ENCODE results near the gene LILRB5. TPM values are rescaled to one million over a fixed set of nuclear protein-coding genes. Genes with fewer than 3 reads are reported as not detected.

The LILRB5 gene
- total RNA-seq, 1 experiment from 2014 or later: 0.07 TPM

DNA sequence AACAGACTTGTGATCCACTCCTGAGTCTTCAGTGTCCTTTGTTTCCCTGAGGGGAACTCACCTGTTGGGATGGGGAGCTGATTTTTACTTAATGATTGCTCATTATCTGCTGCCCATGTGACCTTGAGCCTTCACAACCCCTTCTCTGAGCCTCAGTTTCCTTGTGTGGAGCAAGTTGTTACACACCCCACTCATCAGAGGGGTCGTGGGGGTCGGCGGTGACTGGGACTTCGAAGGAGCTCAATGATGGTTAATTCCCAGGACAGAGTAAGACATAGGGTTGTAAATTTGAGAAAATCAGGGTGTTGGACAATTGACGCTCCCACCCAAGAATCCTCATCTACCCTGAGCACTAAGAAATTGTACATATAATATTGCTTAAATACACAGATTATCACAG is 42.4 kb upstream of the LILRB5 start:
- POLR2A ChIA-PET: no interaction called here
- Mint-ChIP-seq H3K27me3 (ENCODE audit: low read depth) (peaks cover 48% of the 10 kb centered on the region), H3K36me3 (no peaks in the 10 kb centered on the region)

DNA sequence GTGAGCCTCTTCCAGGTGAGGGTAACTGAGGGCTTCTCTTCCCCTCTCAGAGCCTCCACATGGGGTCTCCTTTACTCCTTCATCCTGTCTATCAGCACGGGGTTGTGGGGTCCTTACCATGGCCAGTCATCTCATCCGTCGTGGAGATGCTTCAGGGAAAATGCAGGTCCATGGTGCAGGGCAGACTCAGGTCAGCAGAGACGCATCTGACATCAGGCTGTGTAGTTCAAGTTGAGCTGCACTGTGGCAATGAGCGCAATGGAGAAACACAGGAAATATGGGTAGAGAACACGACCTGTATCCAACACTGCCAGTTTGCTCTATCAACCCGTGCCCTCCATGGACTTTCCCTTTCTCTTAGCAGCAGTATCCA is 42.0 kb upstream of the LILRB5 start:
- no peaks in the 10 kb centered on the region for H3K4me1 Mint-ChIP-seq
- POLR2A ChIA-PET: no interaction called here
- H3K9me3 Mint-ChIP-seq: no peaks in the 10 kb centered on the region
- no peak for DNase-seq (ENCODE audit: low spot score)
- CTCF ChIA-PET: no interaction called here
- H3K4me3 Mint-ChIP-seq: no peak overlapping the region
- ATAC-seq: no peak
- no peak overlapping the region for H3K27ac Mint-ChIP-seq
- H3K36me3 Mint-ChIP-seq: no peaks in the 10 kb centered on the region
- peaks cover 48% of the 10 kb centered on the region for H3K27me3 Mint-ChIP-seq (ENCODE audit: low read depth)
- no peak for TF ChIP-seq ZNF317 (CRISPR knock-in tag; IDR thresholded peaks at IDR 0.05; ENCODE audit: borderline replicate concordance, low read depth)
- no peak for TF ChIP-seq OVOL2 (CRISPR knock-in tag; IDR thresholded peaks at IDR 0.05; ENCODE audit: borderline replicate concordance)
- no peak for TF ChIP-seq ZNF121 (CRISPR knock-in tag; IDR thresholded peaks at IDR 0.05)
- TF ChIP-seq, protein P1, sequence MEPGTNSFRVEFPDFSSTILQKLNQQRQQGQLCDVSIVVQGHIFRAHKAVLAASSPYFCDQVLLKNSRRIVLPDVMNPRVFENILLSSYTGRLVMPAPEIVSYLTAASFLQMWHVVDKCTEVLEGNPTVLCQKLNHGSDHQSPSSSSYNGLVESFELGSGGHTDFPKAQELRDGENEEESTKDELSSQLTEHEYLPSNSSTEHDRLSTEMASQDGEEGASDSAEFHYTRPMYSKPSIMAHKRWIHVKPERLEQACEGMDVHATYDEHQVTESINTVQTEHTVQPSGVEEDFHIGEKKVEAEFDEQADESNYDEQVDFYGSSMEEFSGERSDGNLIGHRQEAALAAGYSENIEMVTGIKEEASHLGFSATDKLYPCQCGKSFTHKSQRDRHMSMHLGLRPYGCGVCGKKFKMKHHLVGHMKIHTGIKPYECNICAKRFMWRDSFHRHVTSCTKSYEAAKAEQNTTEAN (CRISPR knock-in tag; IDR thresholded peaks at IDR 0.05): no peak
- TF ChIP-seq ZNF423 (CRISPR knock-in tag; IDR thresholded peaks at IDR 0.05): no peak
- TF ChIP-seq GABPB1 (CRISPR knock-in tag; IDR thresholded peaks at IDR 0.05): no peak
- no peak for TF ChIP-seq ZBTB21 (CRISPR knock-in tag; IDR thresholded peaks at IDR 0.05; ENCODE audit: borderline replicate concordance)
- TF ChIP-seq NR2C2 (CRISPR knock-in tag; IDR thresholded peaks at IDR 0.05): no peak
- TF ChIP-seq MXD4 (CRISPR knock-in tag; IDR thresholded peaks at IDR 0.05; ENCODE audit: borderline replicate concordance): no peak
- no peak for TF ChIP-seq PREB (CRISPR knock-in tag; IDR thresholded peaks at IDR 0.05; ENCODE audit: borderline replicate concordance)
- no peak for TF ChIP-seq ZNF671 (CRISPR knock-in tag; IDR thresholded peaks at IDR 0.05)
- no peak for TF ChIP-seq CTCF (IDR thresholded peaks at IDR 0.05)

More for the DNA sequence above, 42.4 kb upstream of the LILRB5 start:
- Mint-ChIP-seq H3K4me3 (no peak overlapping the region), H3K27ac (no peak overlapping the region), H3K4me1 (no peaks in the 10 kb centered on the region), H3K9me3 (no peaks in the 10 kb centered on the region)
- no peak for TF ChIP-seq ESRRA (CRISPR knock-in tag; IDR thresholded peaks at IDR 0.05; ENCODE audit: borderline replicate concordance)
- TF ChIP-seq USF2 (CRISPR knock-in tag; IDR thresholded peaks at IDR 0.05): no peak
- no peak for TF ChIP-seq ELF4 (CRISPR knock-in tag; IDR thresholded peaks at IDR 0.05; ENCODE audit: low read depth)
- no peak for TF ChIP-seq RELA (CRISPR knock-in tag; IDR thresholded peaks at IDR 0.05; ENCODE audit: borderline replicate concordance)
- TF ChIP-seq, protein P2, sequence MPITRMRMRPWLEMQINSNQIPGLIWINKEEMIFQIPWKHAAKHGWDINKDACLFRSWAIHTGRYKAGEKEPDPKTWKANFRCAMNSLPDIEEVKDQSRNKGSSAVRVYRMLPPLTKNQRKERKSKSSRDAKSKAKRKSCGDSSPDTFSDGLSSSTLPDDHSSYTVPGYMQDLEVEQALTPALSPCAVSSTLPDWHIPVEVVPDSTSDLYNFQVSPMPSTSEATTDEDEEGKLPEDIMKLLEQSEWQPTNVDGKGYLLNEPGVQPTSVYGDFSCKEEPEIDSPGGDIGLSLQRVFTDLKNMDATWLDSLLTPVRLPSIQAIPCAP (CRISPR knock-in tag; IDR thresholded peaks at IDR 0.05): no peak
- TF ChIP-seq AR (CRISPR knock-in tag; IDR thresholded peaks at IDR 0.05): no peak
- TF ChIP-seq SOX15 (CRISPR knock-in tag; IDR thresholded peaks at IDR 0.05): no peak
- TF ChIP-seq, protein P3, sequence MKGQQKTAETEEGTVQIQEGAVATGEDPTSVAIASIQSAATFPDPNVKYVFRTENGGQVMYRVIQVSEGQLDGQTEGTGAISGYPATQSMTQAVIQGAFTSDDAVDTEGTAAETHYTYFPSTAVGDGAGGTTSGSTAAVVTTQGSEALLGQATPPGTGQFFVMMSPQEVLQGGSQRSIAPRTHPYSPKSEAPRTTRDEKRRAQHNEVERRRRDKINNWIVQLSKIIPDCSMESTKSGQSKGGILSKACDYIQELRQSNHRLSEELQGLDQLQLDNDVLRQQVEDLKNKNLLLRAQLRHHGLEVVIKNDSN (CRISPR knock-in tag; IDR thresholded peaks at IDR 0.05): no peak
- no peak for TF ChIP-seq NR3C1 (CRISPR knock-in tag; conservative IDR thresholded peaks at IDR 0.05; ENCODE audit: low read depth)
- TF ChIP-seq SP1 (CRISPR knock-in tag; conservative IDR thresholded peaks at IDR 0.05): no peak
- no peak for TF ChIP-seq FOXJ3 (CRISPR knock-in tag; IDR thresholded peaks at IDR 0.05; ENCODE audit: borderline replicate concordance)
- TF ChIP-seq, protein P1 (CRISPR knock-in tag; IDR thresholded peaks at IDR 0.05): no peak
- TF ChIP-seq ZNF423 (CRISPR knock-in tag; IDR thresholded peaks at IDR 0.05): no peak
- CTCF ChIA-PET: no interaction called here
- no peak for DNase-seq (ENCODE audit: low spot score)
- ATAC-seq: no peak
